GM23248 (cell line): Measurements from ENCODE around the gene REXO2. TPM values are rescaled to one million over a fixed set of nuclear protein-coding genes. Genes with fewer than 3 reads are reported as not detected.

Source experiments
- DNase-seq: peaks from one replicate; pipeline ENCODE4 v3.0.0-alpha.2; 2015
- H2AFZ ChIP-seq: fragments of 200-600 bp; sonication (generic); 2 replicates; pipeline ENCODE4 v1.6.1; 2016; ENCODE audit warnings: antibody characterized with exemption
- H3F3A ChIP-seq: fragments of 200-600 bp; sonication (generic); 2 replicates; pipeline ENCODE4 v1.6.1; 2016; ENCODE audit warnings: mild to moderate bottlenecking, antibody characterized with exemption, mixed run types; ENCODE audit not compliant: insufficient read depth
- H3K27ac ChIP-seq: fragments of 200-600 bp; sonication (generic); 2 replicates; pipeline ENCODE4 v1.5.1; 2016; ENCODE audit warnings: mild to moderate bottlenecking
- H3K27me3 ChIP-seq: fragments of 200-600 bp; sonication (generic); replicated peaks from 2 replicates; pipeline ENCODE4 v1.6.1; 2016; ENCODE audit warnings: mild to moderate bottlenecking; ENCODE audit not compliant: insufficient read depth
- H3K36me3 ChIP-seq: fragments of 200-600 bp; sonication (generic); 2 replicates; pipeline ENCODE4 v1.6.1; 2016; ENCODE audit warnings: low read depth, mild to moderate bottlenecking
- H3K4me1 ChIP-seq: fragments of 200-600 bp; sonication (generic); 2 replicates; pipeline ENCODE4 v1.6.1; 2016; ENCODE audit warnings: mild to moderate bottlenecking; ENCODE audit not compliant: insufficient read depth
- H3K4me2 ChIP-seq: fragments of 200-600 bp; sonication (generic); one replicate; pipeline ENCODE4 v1.6.1; 2016; ENCODE audit warnings: mild to moderate bottlenecking; ENCODE audit not compliant: unreplicated experiment
- H3K4me3 ChIP-seq: fragments of 200-600 bp; sonication (generic); 2 replicates; pipeline ENCODE4 v1.5.1; 2016; ENCODE audit warnings: mild to moderate bottlenecking
- H3K79me2 ChIP-seq: fragments of 200-600 bp; sonication (generic); 2 replicates; pipeline ENCODE4 v1.6.1; 2016; ENCODE audit warnings: mild to moderate bottlenecking; ENCODE audit not compliant: insufficient read depth
- H3K9ac ChIP-seq: fragments of 200-600 bp; sonication (generic); 2 replicates; pipeline ENCODE4 v1.6.1; 2016; ENCODE audit warnings: mild to moderate bottlenecking
- H3K9me2 ChIP-seq: fragments of 200-600 bp; sonication (generic); 2 replicates; pipeline ENCODE4 v1.6.1; 2016; ENCODE audit warnings: mixed run types, mild to moderate bottlenecking, moderate library complexity; ENCODE audit not compliant: insufficient read depth
- H3K9me3 ChIP-seq: fragments of 200-600 bp; sonication (generic); one replicate; pipeline ENCODE4 v1.6.1; 2017; ENCODE audit warnings: low read depth
- H4K20me1 ChIP-seq: fragments of 200-600 bp; sonication (generic); 2 replicates; pipeline ENCODE4 v1.6.0; 2016; ENCODE audit not compliant: insufficient read depth
- EZH2 ChIP-seq: fragments of 200-600 bp; sonication (generic); IDR thresholded peaks from 2 replicates; pipeline ENCODE4 v1.6.1; 2018; ENCODE audit warnings: antibody characterized with exemption, mild to moderate bottlenecking; ENCODE audit not compliant: insufficient read depth, poor library complexity, severe bottlenecking
- EZH2phosphoT487 ChIP-seq: fragments of 200-600 bp; sonication (generic); IDR thresholded peaks from 2 replicates; pipeline ENCODE4 v1.6.1; 2018; ENCODE audit warnings: antibody characterized with exemption, moderate library complexity, mild to moderate bottlenecking, low read depth; ENCODE audit not compliant: insufficient read depth
- WGBS, 2 experiments: methylation state at CpG; one replicate each; pipeline ENCODE4 v1.1.6; 2015 to 2017; ENCODE audit warnings: low lambda C conversion rate in 2 of 2, low coverage in 1 of 2; ENCODE audit errors: missing lambda C conversion rate in 2 of 2; 5-methylcytosine and 5-hydroxymethylcytosine counted together
- in situ Hi-C: fragments of 300-500 bp; cut with MboI; formaldehyde crosslinking; loops from 2 replicates; pipeline ENCODE4 v1.15.0; 2020
- polyA plus RNA-seq: library from polyadenylated mRNA; unstranded; fragments of >200 nt; fragmentation: Nextera tagmentation; extraction: Ambion mirVana; gene quantifications from 2 replicates; pipeline ENCODE4 v1.2.1, GENCODE V29; 2016
- total RNA-seq: library from RNA; depleted of rRNA; stranded (reverse); fragments of >200 nt; shearing (Covaris generic); gene quantifications from 2 replicates; pipeline ENCODE4 v1.2.3, GENCODE V29; 2014

The REXO2 gene
- total and polyA plus RNA-seq, 2 experiments from 2014 or later, result 350 to 418 TPM

GRCh38 chr11:114397349-114397982 is 41.8 kb upstream of the REXO2 start:
- Histone ChIP-seq H3K9me3 (no peaks in the 10 kb centered on the region), H3K4me1 (peaks cover 37% of the 10 kb centered on the region), H3K79me2 (peaks cover 36% of the 10 kb centered on the region), H4K20me1 (no peaks in the 10 kb centered on the region), H3F3A (peaks cover 14% of the 10 kb centered on the region; the same call in 1 of the 2 replicates), H3K27me3 (no peaks in the 10 kb centered on the region), H3K9ac (no peak overlapping the region), H3K9me2 (no peaks in the 10 kb centered on the region), H3K4me3 (no peak overlapping the region), H3K27ac (no peak overlapping the region), H3K4me2 (no peak overlapping the region), H3K36me3 (peaks cover under 1% of the 10 kb centered on the region; the same call in 1 of the 2 replicates), H2AFZ (no peak overlapping the region)
- no peak for TF ChIP-seq EZH2phosphoT487
- no peak for TF ChIP-seq EZH2
- in situ Hi-C loops, result no loop called here
- no peak for DNase-seq
- WGBS, 2 experiments, result 92 to 98% methylated on average over 2 of the region's 2 CpGs

GRCh38 chr11:114398303-114398920 is 40.9 kb upstream of the REXO2 start:
- H2AFZ ChIP-seq, result no peak overlapping the region
- no peaks in the 10 kb centered on the region for H4K20me1 ChIP-seq
- H3K36me3 ChIP-seq, result peaks cover 9% of the 10 kb centered on the region; the same call in 1 of the 2 replicates
- peak overlapping the region; percentile 94 for H3K4me3 ChIP-seq
- 74 to 79% methylated on average over 4 of the region's 4 CpGs for WGBS, 2 experiments
- peaks cover 46% of the 10 kb centered on the region for H3K79me2 ChIP-seq
- H3K27me3 ChIP-seq, result no peaks in the 10 kb centered on the region
- in situ Hi-C loops, result no loop called here
- no peak for TF ChIP-seq EZH2phosphoT487
- TF ChIP-seq EZH2, result no peak
- H3K9ac ChIP-seq, result no peak overlapping the region
- no peak for DNase-seq
- peak overlapping the region; percentile 95 for H3K4me2 ChIP-seq
- H3F3A ChIP-seq, result 0 out of 2 replicates have a peak, but pooled peaks cover 7% of the 10 kb centered on the region
- H3K4me1 ChIP-seq, result peaks cover 35% of the 10 kb centered on the region
- H3K9me2 ChIP-seq, result no peaks in the 10 kb centered on the region
- H3K9me3 ChIP-seq, result no peaks in the 10 kb centered on the region
- no peak overlapping the region for H3K27ac ChIP-seq

- no peaks in the 10 kb centered on the region for H4K20me1 ChIP-seq
- H3K79me2 ChIP-seq, result peaks cover 58% of the 10 kb centered on the region
- peak overlapping the region; percentile 98 for H3K9ac ChIP-seq
- no peaks in the 10 kb centered on the region for H3K27me3 ChIP-seq
- H3K27ac ChIP-seq, result peak overlapping the region; percentile 99
- peaks cover 9% of the 10 kb centered on the region; the same call in 1 of the 2 replicates for H3K36me3 ChIP-seq
- H3K4me2 ChIP-seq, result peak overlapping the region; percentile 95
- H3K9me2 ChIP-seq, result no peaks in the 10 kb centered on the region
- peak overlapping the region; percentile 94 for H3K4me3 ChIP-seq
- in situ Hi-C loops, result no loop called here
- 5 to 7% methylated on average over 29 of the region's 29 CpGs for WGBS, 2 experiments
- no peak for TF ChIP-seq EZH2
- no peak for TF ChIP-seq EZH2phosphoT487
- H3K4me1 ChIP-seq, result peaks cover 38% of the 10 kb centered on the region
- peak; percentile 79 for DNase-seq
- 0 out of 2 replicates have a peak, but pooled peaks cover 7% of the 10 kb centered on the region for H3F3A ChIP-seq
- H2AFZ ChIP-seq, result peak overlapping the region; percentile 84
- H3K9me3 ChIP-seq, result no peaks in the 10 kb centered on the region
Measured at GRCh38 chr11:114399490-114400215, 39.6 kb upstream of the REXO2 start.

- 1% methylated on average over 64 to 65 of the region's 65 CpGs for WGBS, 2 experiments
- peak within 1 kb of the TSS; percentile 95 for H3K4me2 ChIP-seq
- no peaks in the 10 kb centered on the region for H3K27me3 ChIP-seq
- in situ Hi-C loops, result no loop called here
- H3K27ac ChIP-seq, result peak within 1 kb of the TSS; percentile 99
- DNase-seq, result peak; percentile 100
- H3K9me2 ChIP-seq, result no peaks in the 10 kb centered on the region
- peaks cover 65% of the 10 kb centered on the region for H3K79me2 ChIP-seq
- TF ChIP-seq EZH2phosphoT487, result no peak
- no peak for TF ChIP-seq EZH2
- peak within 1 kb of the TSS; percentile 98 for H3K9ac ChIP-seq
- H3F3A ChIP-seq, result 0 out of 2 replicates have a peak, but pooled peaks cover 7% of the 10 kb centered on the region
- peaks cover 16% of the 10 kb centered on the region for H3K36me3 ChIP-seq
- no peaks in the 10 kb centered on the region for H3K9me3 ChIP-seq
- peaks cover 44% of the 10 kb centered on the region for H3K4me1 ChIP-seq
- H3K4me3 ChIP-seq, result peak within 1 kb of the TSS; percentile 94
- H2AFZ ChIP-seq, result peak within 1 kb of the TSS; percentile 84
- peaks cover 5% of the 10 kb centered on the region; the same call in 1 of the 2 replicates for H4K20me1 ChIP-seq
Measured at GRCh38 chr11:114400216-114400914, 38.9 kb upstream of the REXO2 start, which contains the start of the genes C11orf71 and RBM7. C11orf71 (minus strand) TSS chr11:114400511; CDS start chr11:114400331, 180 bp downstream. RBM7 (plus strand) TSS chr11:114400666; CDS start chr11:114400672, 6 bp downstream.
